Amygdala (tissue), 56 donors: ENCODE measurements around the gene GREM2.

ENCODE experiments used
- DNase-seq, 56 donors: peaks; one replicate each; lab custom pipeline; 2025; lab: John Stamatoyannopoulos, UW

Gene GREM2

GRCh38 chr1:240611228-240611618 is 732 bp downstream of the GREM2 start:
- no peak for DNase-seq

- DNase-seq = no peak
Measured at GRCh38 chr1:240610636-240611035, 1.3 kb downstream of the GREM2 start.

- no peak for DNase-seq
Measured at GRCh38 chr1:240609527-240610060, 2.4 kb downstream of the GREM2 start.

GRCh38 chr1:240608707-240609106 is 3.2 kb downstream of the GREM2 start:
- DNase-seq = no peak

GRCh38 chr1:240607006-240607405 is 4.9 kb downstream of the GREM2 start:
- no peak for DNase-seq

- DNase-seq = no peak
Measured at GRCh38 chr1:240602189-240602588, 9.8 kb downstream of the GREM2 start.

GRCh38 chr1:240599830-240600229 is 12.1 kb downstream of the GREM2 start:
- DNase-seq = no peak

- no peak for DNase-seq
Measured at GRCh38 chr1:240599299-240599698, 12.7 kb downstream of the GREM2 start.

GRCh38 chr1:240598216-240599001 is 13.5 kb downstream of the GREM2 start:
- no peak for DNase-seq

GRCh38 chr1:240597153-240597745 is 14.7 kb downstream of the GREM2 start:
- no peak for DNase-seq

- no peak for DNase-seq
Measured at GRCh38 chr1:240595476-240595875, 16.5 kb downstream of the GREM2 start.

- no peak for DNase-seq
Measured at GRCh38 chr1:240591564-240591963, 20.4 kb downstream of the GREM2 start.

- DNase-seq = no peak
Measured at GRCh38 chr1:240591078-240591477, 20.9 kb downstream of the GREM2 start.

- no peak for DNase-seq
Measured at GRCh38 chr1:240589585-240590110, 22.3 kb downstream of the GREM2 start.

- no peak for DNase-seq
Measured at GRCh38 chr1:240586006-240586405, 25.9 kb downstream of the GREM2 start.

GRCh38 chr1:240582953-240583352 is 29.0 kb downstream of the GREM2 start:
- DNase-seq = no peak

GRCh38 chr1:240579511-240579910 is 32.4 kb downstream of the GREM2 start:
- DNase-seq = no peak

GRCh38 chr1:240577095-240577494 is 34.9 kb downstream of the GREM2 start:
- DNase-seq = no peak

GRCh38 chr1:240575981-240576662 is 35.8 kb downstream of the GREM2 start:
- DNase-seq = no peak

- no peak for DNase-seq
Measured at GRCh38 chr1:240572328-240572727, 39.6 kb downstream of the GREM2 start.

- no peak for DNase-seq
Measured at GRCh38 chr1:240571782-240572181, 40.2 kb downstream of the GREM2 start.
